IMR-90 (cell line): ENCODE measurements around the gene PEX11G. TPM values are rescaled to one million over a fixed set of nuclear protein-coding genes. Genes with fewer than 3 reads are reported as not detected.

Experiments
- ATAC-seq: fragments of 200-7000 bp; cut with Tn5 transposase; 2 replicates; pipeline ENCODE4 v1.9.1; 2020; ENCODE audit warnings: low read depth, mild to moderate bottlenecking, moderate library complexity
- BruUV-seq: library from RNA; stranded (reverse); fragments of 400-500 nt; replicated peaks from 2 replicates; lab custom pipeline; 2021; lab: Mats Ljungman, UMichigan
- CTCF ChIA-PET: fragments of 300-600 bp; formaldehyde crosslinking; extraction: SDS; loops from one replicate; lab custom pipeline; 2021; ENCODE audit warnings: antibody characterized with exemption; lab: Yijun Ruan, JAX
- POLR2A ChIA-PET: fragments of 300-600 bp; sonication (Branson Sonifier 250); formaldehyde crosslinking; loops from one replicate; lab custom pipeline; 2022; ENCODE audit warnings: antibody characterized with exemption; ENCODE audit not compliant: unreplicated experiment; lab: Charles Lee
- DNase-seq: peaks from one replicate; pipeline ENCODE4 v3.0.0; 2013
- H2AFZ ChIP-seq: replicated peaks from 2 replicates; pipeline ENCODE3; 2013; ENCODE audit warnings: low read length, mild to moderate bottlenecking; ENCODE audit not compliant: poor library complexity
- H2AK5ac ChIP-seq: 2 replicates; pipeline ENCODE4 v1.6.1; 2013; ENCODE audit warnings: low read depth, low read length, inconsistent platforms
- H2AK9ac ChIP-seq: replicated peaks from 2 replicates; pipeline ENCODE3; 2013; ENCODE audit warnings: mild to moderate bottlenecking, low read depth, low read length, moderate library complexity; ENCODE audit not compliant: poor library complexity
- H2BK120ac ChIP-seq: 2 replicates; pipeline ENCODE4 v1.6.1; 2013; ENCODE audit warnings: low read depth, low read length, inconsistent platforms
- H2BK15ac ChIP-seq: 3 replicates; pipeline ENCODE4 v1.6.1; 2013; ENCODE audit warnings: low read depth, low read length, inconsistent platforms
- H2BK20ac ChIP-seq: 2 replicates; pipeline ENCODE4 v1.6.1; 2013; ENCODE audit warnings: low read depth, mild to moderate bottlenecking, inconsistent platforms, low read length, moderate library complexity
- H2BK5ac ChIP-seq: 2 replicates; pipeline ENCODE4 v1.6.1; 2013; ENCODE audit warnings: mild to moderate bottlenecking, low read depth, low read length, inconsistent platforms; ENCODE audit not compliant: poor library complexity, severe bottlenecking
- H3K14ac ChIP-seq: replicated peaks from 2 replicates; pipeline ENCODE4 v1.6.1; 2013; ENCODE audit warnings: low read depth, low read length, inconsistent platforms
- H3K18ac ChIP-seq: 2 replicates; pipeline ENCODE4 v1.6.1; 2013; ENCODE audit warnings: low read depth, low read length, control low read depth
- H3K23ac ChIP-seq: 2 replicates; pipeline ENCODE4 v1.6.1; 2013; ENCODE audit warnings: low read depth, low read length, inconsistent platforms
- H3K27ac ChIP-seq: 2 replicates; pipeline ENCODE4 v1.5.1; 2013; ENCODE audit warnings: mild to moderate bottlenecking, control low read depth, low read length; ENCODE audit not compliant: insufficient read depth
- H3K27me3 ChIP-seq: 2 replicates; pipeline ENCODE4 v1.6.1; 2013; ENCODE audit warnings: low read length; ENCODE audit not compliant: control insufficient read depth, insufficient read depth
- H3K36me3 ChIP-seq: 2 replicates; pipeline ENCODE4 v1.6.1; 2013; ENCODE audit warnings: low read length, mixed read lengths; ENCODE audit not compliant: control insufficient read depth, insufficient read depth
- H3K4ac ChIP-seq: 2 replicates; pipeline ENCODE4 v1.6.1; 2013; ENCODE audit warnings: low read depth, low read length, inconsistent platforms
- H3K4me1 ChIP-seq: 2 replicates; pipeline ENCODE4 v1.6.1; 2013; ENCODE audit warnings: low read length, mixed read lengths; ENCODE audit not compliant: control insufficient read depth, insufficient read depth
- H3K4me2 ChIP-seq: 2 replicates; pipeline ENCODE4 v1.6.1; 2013; ENCODE audit warnings: low read depth, mild to moderate bottlenecking, control low read depth, low read length, moderate library complexity
- H3K4me3 ChIP-seq: 2 replicates; pipeline ENCODE4 v1.5.1; 2013; ENCODE audit warnings: low read depth, mild to moderate bottlenecking, control low read depth, low read length, moderate library complexity; ENCODE audit not compliant: insufficient read depth
- H3K56ac ChIP-seq: 2 replicates; pipeline ENCODE4 v1.6.1; 2013; ENCODE audit warnings: low read length, inconsistent platforms; ENCODE audit not compliant: insufficient read depth; ENCODE audit errors: extremely low read depth
- H3K79me1 ChIP-seq, 2 experiments: 2 replicates each; pipeline ENCODE4 v1.6.1; 2013; ENCODE audit warnings: low read length in 2 of 2, inconsistent platforms in 1 of 2, low read depth in 1 of 2
- H3K9ac ChIP-seq: 2 replicates; pipeline ENCODE4 v1.6.1; 2013; ENCODE audit warnings: low read depth, low read length, control low read depth
- H3K9me1 ChIP-seq: 2 replicates; pipeline ENCODE4 v1.6.1; 2013; ENCODE audit warnings: low read length, inconsistent platforms; ENCODE audit not compliant: insufficient read depth
- H3K9me3 ChIP-seq: 2 replicates; pipeline ENCODE4 v1.6.1; 2013; ENCODE audit warnings: low read length; ENCODE audit not compliant: control insufficient read depth, insufficient read depth
- H4K20me1 ChIP-seq: 2 replicates; pipeline ENCODE4 v1.6.1; 2013; ENCODE audit warnings: low read length, inconsistent platforms; ENCODE audit not compliant: insufficient read depth
- H4K5ac ChIP-seq: 2 replicates; pipeline ENCODE4 v1.6.1; 2013; ENCODE audit warnings: mild to moderate bottlenecking, low read depth, low read length, control low read depth
- H4K8ac ChIP-seq, 2 experiments: 2 replicates each; pipeline ENCODE4 v1.6.1; 2013; ENCODE audit warnings: low read depth in 2 of 2, low read length in 2 of 2, control low read depth in 1 of 2, inconsistent platforms in 1 of 2
- H4K91ac ChIP-seq: 2 replicates; pipeline ENCODE4 v1.6.1; 2013; ENCODE audit warnings: low read depth, low read length, inconsistent platforms; ENCODE audit not compliant: insufficient read depth
- NFE2L2 ChIP-seq: fragments of 150-350 bp; IDR thresholded peaks from 2 replicates; pipeline ENCODE4 v1.6.1; 2016; ENCODE audit warnings: low read depth, mild to moderate bottlenecking, low read length
- WGBS, 2 experiments: methylation state at CpG; one replicate each; pipeline versions ENCODE4 v1.1.5 to v1.1.7; 2013; ENCODE audit warnings: missing lambda C conversion rate in 2 of 2; ENCODE audit not compliant: insufficient read length in 1 of 2; ENCODE audit errors: extremely low coverage in 2 of 2; 5-methylcytosine and 5-hydroxymethylcytosine counted together
- dilution Hi-C: fragments of 300-500 bp; cut with HindIII; formaldehyde crosslinking; loops from one replicate; pipeline ENCODE4 v1.14.3; 2018; ENCODE audit warnings: low sequenced_read_pairs; ENCODE audit not compliant: unreplicated experiment
- in situ Hi-C: fragments of 300-500 bp; cut with MboI; formaldehyde crosslinking; loops from 3 replicates; pipeline ENCODE4 v1.14.3; 2019; ENCODE audit warnings: low sequenced_read_pairs, inconsistent platforms, mixed read lengths
- intact Hi-C: fragments of 100-400 bp; cut with micrococcal nuclease; formaldehyde crosslinking; loops from 2 replicates; pipeline ENCODE4 v1.10.0; 2022
- polyA plus RNA-seq, 3 experiments: library from polyadenylated mRNA; depleted of rRNA; stranded (reverse); fragments of >200 nt; gene quantifications; 2 replicates each; pipeline ENCODE4 v1.2.3, GENCODE V29; 2012; ENCODE audit warnings: low replicate concordance in 1 of 3
- total RNA-seq: library from RNA; depleted of rRNA; stranded (reverse); fragments of >200 nt; gene quantifications from 2 replicates; pipeline ENCODE4 v1.2.3, GENCODE V29; 2012

Gene PEX11G
- total and polyA plus RNA-seq, 2 of the 4 experiments (the other 2 are of a cell fraction) = 0.72 to 1.7 TPM

- Histone ChIP-seq H4K91ac (no peak overlapping the region), H3K27me3 (no peaks in the 10 kb centered on the region), H3K9me1 (peaks cover 4% of the 10 kb centered on the region), H3K79me1 (peaks cover 0 to 13% of the 10 kb centered on the region in 2 experiments; a peak in 2 of 4 replicates), H2AK9ac (no peak overlapping the region), H2BK5ac (no peak overlapping the region), H3K36me3 (peaks cover 15% of the 10 kb centered on the region), H2BK15ac (no peak overlapping the region), H3K4me2 (no peak overlapping the region), H3K14ac (no peak overlapping the region), H2AFZ (no peak overlapping the region), H3K4me3 (no peak overlapping the region), H4K5ac (no peak overlapping the region), H3K4me1 (peaks cover 8% of the 10 kb centered on the region), H3K23ac (no peak overlapping the region), H2AK5ac (no peak overlapping the region), H3K4ac (no peak overlapping the region), H3K9ac (no peak overlapping the region), H3K56ac (no peak overlapping the region), H4K8ac (no peak overlapping the region), H2BK20ac (no peak overlapping the region), H3K27ac (no peak overlapping the region), H4K20me1 (no peaks in the 10 kb centered on the region), H3K9me3 (no peaks in the 10 kb centered on the region), H3K18ac (no peak overlapping the region), H2BK120ac (no peak overlapping the region)
- no TSS peak for BruUV-seq
- CTCF ChIA-PET = no interaction called here
- in situ Hi-C loops = no loop called here
- 95% methylated on average over 17 of the region's 32 CpGs; no CpG with 5 or more reads in 1 of the 2 experiments for WGBS, 2 experiments
- dilution Hi-C loops = no loop called here
- intact Hi-C loops = no loop called here
- TF ChIP-seq NFE2L2 = no peak
- POLR2A ChIA-PET = no interaction called here
- DNase-seq (no peak), ATAC-seq (no peak)
Observed at GRCh38 chr19:7528522-7529245, 39.8 kb upstream of the PEX11G start.
